IPS DF 4.7 (cell line): Measurements from ENCODE around the gene ZNF280B.

Experiments used
- DNase-seq: peaks from one replicate; pipeline ENCODE4 v3.0.0-alpha.2; 2013; ENCODE audit warnings: low spot score; ENCODE audit errors: extremely low read depth

ZNF280B gene

GRCh38 chr22:22508274-22509176 lies at the start of gene ZNF280B:
Gene ZNF280B (minus strand): TSS chr22:22508742. CDS start chr22:22489398, 19,344 bp downstream.
- DNase-seq: no peak

DNA sequence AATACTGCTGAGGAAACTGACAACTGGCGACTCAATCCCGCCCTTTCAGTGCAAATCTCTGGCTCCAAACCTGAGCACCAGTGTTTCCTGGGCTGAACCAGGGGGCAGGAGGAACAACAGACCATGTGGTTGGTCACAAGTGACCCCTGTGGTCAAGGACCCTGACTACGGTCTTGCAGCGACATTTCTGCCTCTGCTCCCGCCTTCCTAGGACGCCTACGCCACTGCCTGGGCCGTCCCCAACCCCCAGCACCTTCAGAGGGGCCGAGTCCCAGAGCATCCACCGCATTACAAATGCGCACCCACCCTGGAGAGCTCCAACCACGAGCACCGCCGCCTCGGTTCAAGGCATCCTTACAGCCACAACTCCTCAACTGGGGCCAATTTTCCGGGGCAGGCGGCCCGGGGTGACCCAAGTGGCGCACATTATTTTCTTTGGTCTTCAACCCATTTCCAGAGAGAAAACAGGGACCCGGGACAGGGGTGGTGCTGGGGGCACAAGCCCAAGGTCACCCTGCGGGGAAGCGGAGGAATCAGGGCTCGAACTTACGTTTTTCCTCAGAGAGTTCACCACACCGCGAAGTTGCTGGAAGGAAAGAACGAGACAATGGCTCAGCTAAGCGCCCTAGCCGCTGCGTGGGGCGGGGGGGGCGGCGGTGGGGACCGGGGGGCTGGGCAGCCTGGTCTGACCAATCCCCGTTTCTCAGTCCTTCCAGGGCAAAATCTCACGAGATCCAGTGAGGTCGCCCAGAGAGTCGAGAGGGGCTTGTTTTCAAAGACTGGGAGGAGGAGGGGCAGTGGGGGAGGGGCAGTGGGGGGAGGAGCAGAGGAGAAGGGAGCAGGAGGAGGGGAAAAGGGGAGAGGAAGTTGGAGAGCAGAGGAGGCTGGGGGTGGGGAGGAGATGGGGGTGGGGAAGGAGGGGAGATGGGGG lies 48.7 kb upstream of the ZNF280B start:
- no peak for DNase-seq

DNA sequence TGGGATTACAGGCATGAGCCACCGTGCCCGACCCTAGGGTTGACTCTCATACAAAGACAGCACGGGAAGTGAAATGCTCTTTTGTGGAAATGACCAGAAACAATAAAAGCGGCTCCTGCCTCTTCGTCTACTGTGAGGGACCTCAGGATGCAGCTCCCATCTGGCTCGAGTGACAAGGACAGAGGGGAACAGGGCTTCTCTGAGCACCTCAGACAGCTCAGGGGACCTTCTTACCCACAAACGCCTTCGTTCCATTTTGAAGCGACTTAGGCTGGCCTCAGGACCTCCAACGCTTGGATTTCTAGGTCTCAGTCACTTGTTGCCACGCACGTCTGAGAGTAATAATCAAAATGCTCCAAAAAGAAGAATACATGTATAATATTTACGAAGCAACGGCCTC lies 48.0 kb upstream of the ZNF280B start:
- no peak for DNase-seq

- DNase-seq: no peak
These were observed 47.1 kb upstream of the ZNF280B start for GRCh38 chr22:22555596-22555995.

- DNase-seq: no peak
These were observed 46.2 kb upstream of the ZNF280B start for GRCh38 chr22:22554587-22555284.

DNA sequence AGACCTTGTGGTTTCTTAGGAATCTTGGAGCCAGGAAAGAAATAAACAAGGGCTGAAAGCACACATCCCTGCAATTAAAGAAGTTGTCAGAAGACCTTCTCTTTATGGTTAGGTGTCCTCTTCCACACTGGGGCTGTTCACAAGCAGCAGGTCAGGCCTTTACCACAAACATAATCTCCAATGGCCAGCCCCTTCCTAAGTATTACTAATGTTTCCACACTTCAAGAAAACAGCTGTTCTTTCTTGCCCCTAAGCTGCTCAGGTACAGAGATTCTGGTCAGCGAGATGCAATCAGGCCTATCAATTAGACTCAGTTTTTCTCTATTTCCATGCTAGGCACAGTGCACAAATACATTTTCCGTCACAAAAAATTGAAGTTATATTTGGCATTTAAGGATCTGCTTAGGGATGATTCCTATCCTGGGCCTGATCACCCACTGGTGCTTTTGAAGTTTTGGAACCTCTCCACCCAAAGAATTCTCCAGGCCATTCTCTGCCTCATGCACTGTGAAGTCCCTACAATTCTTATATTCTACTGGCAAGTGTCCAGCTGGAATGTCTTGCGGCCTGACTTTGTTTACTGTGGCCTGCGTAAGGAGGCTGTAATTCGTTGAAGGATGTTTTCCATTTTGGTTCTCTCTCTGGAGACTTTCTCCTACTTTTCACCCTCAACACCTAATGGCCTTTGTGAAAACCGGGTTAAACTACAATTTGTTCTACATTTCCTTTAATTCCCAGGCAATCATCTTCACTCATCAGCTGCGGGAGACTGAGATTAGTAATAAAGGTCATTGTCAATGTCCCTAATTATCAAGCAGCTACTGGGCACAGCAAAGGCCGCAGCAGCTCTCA lies 45.4 kb upstream of the ZNF280B start:
- no peak for DNase-seq

DNA sequence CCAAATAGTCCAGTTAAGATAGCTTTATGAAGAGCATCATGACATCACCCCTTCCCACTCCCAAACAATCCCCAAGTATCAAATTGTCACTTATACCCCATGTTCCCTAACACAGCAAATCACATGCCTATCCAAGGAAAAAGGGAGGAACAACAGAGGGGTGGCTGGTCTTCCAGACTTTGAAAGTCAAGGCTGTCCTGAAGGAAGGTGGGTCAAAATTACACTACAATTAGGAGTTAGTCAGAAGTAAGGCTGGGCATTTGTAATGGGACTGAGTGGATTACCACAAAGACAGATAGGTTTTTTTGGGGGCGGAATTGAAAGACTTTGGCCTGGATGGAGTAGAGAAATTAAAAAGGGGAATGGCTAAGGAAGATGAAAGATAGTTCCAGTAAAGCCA lies 44.6 kb upstream of the ZNF280B start:
- DNase-seq: no peak

- peak; percentile 38 for DNase-seq
These were observed 44.1 kb upstream of the ZNF280B start for GRCh38 chr22:22552630-22553029.

DNA sequence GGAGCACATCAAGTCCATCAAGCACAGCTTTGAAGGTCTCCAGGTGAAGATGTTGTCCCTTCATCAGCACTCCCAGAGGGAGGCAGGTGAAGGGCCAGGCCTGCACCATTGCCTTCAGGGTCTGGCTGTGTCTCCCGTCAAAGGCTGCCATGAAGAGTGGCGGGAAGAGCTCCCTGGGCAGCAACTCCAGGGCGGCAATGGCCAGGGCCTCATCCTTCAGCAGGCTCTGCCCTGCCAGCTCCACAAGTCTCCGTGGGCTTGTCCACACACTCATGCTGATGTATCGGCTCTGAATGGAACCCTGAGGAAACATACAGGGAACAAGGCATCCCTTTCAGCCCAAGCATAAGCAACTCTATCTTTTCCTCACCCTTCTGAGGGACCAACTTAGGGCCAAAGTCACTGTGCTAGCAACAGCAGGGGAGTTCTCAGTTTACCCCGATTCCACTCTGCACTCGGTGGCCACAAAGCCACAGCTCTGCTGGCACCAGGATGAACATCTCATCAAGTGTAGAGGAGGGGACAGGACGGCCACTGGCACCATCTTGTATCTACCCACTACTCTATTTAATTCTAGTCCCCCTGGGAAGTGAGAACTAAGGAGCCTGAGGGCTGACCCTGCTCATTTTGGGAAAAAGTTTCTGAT lies 42.4 kb upstream of the ZNF280B start:
- DNase-seq: no peak

GRCh38 chr22:22548910-22549309 lies 40.4 kb upstream of the ZNF280B start:
- no peak for DNase-seq

DNA sequence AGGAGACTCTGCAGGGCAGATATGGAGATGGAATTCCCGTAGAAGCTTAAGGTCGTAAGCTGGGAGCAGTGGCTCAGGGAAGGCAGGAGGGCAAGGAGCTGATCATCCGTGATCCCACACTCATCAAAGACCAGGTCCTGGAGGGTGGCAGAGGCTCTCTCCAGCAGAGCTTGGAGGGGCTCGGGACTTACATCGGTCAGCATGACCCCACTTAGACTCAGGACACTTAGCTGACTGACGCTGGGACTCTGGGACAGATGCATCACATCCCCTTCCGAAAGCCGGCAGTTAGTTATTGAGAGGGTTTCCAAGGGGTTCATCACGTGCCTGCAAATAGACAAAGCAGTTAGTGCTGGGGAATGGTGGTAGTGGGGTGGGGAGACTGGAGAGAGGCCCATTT lies 39.8 kb upstream of the ZNF280B start:
- no peak for DNase-seq

DNA sequence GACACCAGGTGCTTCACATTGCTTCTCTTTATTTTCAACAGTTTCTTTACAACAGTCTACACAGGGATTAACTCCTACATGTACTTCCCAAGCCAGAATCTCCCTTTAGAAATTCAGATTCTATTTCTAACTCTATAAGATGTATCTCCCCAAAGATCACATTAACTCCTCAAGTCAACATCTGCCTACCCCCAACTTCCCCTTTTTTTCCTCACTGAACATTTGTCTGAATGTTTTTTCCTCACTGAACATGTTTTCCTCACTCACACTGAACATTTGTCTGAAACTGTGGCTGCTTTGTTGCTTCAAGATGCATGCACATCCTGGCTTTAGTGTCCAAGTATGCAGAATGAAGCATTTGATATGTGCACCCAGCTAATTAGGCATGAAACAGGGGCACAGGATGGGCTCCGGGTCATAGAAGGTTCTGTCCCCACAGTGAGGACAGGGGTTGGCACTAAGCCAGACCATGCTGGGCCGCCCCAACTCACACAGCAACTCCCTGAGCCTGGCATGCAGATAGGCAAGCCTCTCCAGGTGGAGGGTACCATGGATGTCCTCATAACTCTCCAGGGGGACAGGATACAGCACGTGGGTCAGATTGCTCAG lies 39.3 kb upstream of the ZNF280B start:
- DNase-seq: no peak

GRCh38 chr22:22547226-22547625 lies 38.7 kb upstream of the ZNF280B start:
- DNase-seq: no peak

DNA sequence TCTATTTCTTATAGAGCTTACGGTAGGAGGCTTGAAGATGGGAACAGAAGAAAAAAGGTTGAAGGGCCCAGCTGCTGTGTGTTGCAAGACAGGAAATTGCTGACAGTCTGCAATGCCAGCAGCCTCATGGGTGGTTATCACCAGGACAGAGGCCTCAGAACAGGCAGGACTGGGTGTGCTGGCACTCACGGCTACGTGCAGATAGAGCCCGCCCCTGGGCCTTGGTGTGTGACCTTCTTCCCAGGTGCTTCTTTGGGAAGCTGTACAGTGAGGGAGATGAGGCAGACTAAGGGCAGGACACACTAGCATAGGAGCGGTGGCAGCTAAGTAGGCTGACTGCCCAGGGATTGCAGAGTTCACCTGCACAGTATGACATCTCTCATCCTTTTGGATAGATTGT lies 37.9 kb upstream of the ZNF280B start:
- DNase-seq: no peak

DNA sequence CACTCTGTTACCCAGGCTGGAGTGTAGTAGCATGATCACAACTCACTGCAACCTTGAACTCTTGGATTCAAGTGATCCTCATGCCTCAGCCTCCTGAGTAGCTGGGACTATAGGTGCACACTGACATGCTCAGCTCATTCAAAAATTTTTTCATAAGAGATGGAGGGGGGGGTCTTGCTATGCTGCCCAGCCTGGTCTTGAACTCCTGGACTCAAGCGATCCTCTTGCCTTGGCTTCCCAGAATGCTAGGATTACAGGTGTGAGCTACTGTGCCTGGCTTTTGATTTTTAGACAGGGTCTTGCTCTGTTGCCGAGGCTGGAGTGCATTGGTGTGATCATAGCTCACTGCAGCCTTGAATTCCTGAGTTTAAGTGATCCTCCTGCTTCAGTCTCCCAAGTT lies 36.5 kb upstream of the ZNF280B start:
- no peak for DNase-seq

DNA sequence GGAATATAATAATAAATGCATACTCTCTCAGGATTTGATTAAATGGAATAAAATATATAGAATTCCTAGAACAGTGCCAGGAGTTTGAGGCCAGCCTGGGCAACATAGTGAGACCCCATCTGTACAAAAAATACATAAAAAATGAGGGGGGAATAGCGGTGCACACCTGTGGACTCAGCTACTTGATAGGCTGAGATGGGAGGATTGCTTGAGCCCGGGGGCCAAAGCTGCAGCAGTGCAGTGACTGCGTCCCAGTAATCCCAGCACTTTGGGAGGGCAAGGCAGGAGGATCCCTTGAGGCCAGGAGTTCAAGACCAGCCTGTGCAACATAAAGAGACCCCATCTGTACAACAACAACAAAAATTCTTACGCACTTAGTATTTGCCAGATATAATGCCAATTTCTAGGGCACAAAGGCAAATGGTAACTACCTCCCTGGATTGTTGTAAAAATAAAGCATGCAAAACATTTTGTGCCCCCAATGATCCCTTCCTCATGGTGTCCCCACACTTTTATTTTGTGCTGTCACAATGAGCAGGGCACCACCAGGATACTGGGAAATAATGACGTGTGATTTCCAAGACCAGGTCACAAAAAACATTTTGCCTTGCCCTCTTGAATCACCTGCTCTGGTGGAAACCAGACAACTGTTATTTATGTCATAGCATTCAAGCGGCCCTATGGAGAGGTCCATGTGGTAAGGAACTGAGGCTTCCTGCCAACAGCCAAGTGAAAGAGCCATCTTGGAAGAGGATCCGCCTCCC lies 29.9 kb upstream of the ZNF280B start:
- no peak for DNase-seq

DNA sequence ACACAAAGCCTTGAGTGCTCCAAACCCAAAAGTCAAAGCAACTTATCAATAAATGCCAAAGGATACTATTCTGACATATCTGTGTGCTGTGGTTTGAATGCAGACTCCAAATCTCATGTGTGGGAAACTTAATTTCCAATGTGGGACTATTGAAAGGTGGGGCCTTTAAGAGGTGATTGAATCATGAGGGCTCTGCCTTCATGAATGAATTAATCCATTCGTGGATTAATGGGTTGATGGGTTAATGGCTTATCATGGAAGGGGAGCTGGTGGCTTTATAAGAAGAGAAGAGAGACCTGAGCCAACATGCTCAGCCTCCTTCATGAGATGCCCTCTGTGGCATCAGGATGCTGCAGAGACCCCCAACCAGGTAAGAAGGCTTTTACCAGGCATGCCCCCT lies 28.4 kb upstream of the ZNF280B start:
- DNase-seq: no peak

GRCh38 chr22:22536515-22536914 lies 28.0 kb upstream of the ZNF280B start:
- DNase-seq: no peak

DNA sequence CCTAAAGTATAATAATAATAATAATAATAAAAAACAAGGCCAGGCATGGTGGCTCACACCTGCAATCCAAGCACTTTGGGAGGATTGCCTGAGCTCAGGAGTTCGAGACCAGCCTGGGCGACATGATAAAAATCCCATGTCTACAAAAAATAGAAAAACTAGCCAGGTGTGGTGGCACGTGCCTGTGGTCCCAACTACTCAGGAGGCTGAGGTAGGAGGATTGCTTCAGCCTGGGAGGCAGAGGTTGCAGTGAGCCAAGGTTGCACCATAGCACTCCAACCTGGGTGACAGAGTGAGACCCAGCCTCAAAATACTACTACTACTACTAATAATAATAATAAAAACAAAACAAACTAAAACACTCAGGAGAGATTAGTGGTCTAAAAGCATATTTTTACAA lies 27.1 kb upstream of the ZNF280B start:
- no peak for DNase-seq
